OCI-LY7 (cell line): Measurements from ENCODE around the gene FA2H.

Experiments used
- CTCF ChIP-seq: fragments of 200-600 bp; sonication (generic); conservative IDR thresholded peaks from 2 replicates; pipeline ENCODE4 v1.5.1; 2014; ENCODE audit warnings: mild to moderate bottlenecking, antibody characterized with exemption, low read length, moderate library complexity, mixed read lengths
- EZH2phosphoT487 ChIP-seq: fragments of 200-600 bp; sonication (generic); IDR thresholded peaks from 2 replicates; pipeline ENCODE4 v1.6.1; 2018; ENCODE audit warnings: low read depth, borderline replicate concordance, mild to moderate bottlenecking, mixed run types, antibody characterized with exemption, low read length, moderate library complexity, mixed read lengths

- TF ChIP-seq CTCF (no peak), EZH2phosphoT487 (no peak)
Measured at GRCh38 chr16:74785031-74785430, 10.4 kb upstream of the FA2H start.
